Left hindlimb (tissue), 1 donor: ENCODE measurements around the gene CCDC91.
A peak's percentile ranks its signal among the peaks of the same experiment; 100 is the strongest.

Experiments used
- DNase-seq: peaks from one replicate; pipeline ENCODE4 v3.0.0-alpha.2; 2018

CCDC91 gene, protein sequence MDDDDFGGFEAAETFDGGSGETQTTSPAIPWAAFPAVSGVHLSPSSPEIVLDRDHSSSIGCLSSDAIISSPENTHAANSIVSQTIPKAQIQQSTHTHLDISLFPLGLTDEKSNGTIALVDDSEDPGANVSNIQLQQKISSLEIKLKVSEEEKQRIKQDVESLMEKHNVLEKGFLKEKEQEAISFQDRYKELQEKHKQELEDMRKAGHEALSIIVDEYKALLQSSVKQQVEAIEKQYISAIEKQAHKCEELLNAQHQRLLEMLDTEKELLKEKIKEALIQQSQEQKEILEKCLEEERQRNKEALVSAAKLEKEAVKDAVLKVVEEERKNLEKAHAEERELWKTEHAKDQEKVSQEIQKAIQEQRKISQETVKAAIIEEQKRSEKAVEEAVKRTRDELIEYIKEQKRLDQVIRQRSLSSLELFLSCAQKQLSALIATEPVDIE

DNA sequence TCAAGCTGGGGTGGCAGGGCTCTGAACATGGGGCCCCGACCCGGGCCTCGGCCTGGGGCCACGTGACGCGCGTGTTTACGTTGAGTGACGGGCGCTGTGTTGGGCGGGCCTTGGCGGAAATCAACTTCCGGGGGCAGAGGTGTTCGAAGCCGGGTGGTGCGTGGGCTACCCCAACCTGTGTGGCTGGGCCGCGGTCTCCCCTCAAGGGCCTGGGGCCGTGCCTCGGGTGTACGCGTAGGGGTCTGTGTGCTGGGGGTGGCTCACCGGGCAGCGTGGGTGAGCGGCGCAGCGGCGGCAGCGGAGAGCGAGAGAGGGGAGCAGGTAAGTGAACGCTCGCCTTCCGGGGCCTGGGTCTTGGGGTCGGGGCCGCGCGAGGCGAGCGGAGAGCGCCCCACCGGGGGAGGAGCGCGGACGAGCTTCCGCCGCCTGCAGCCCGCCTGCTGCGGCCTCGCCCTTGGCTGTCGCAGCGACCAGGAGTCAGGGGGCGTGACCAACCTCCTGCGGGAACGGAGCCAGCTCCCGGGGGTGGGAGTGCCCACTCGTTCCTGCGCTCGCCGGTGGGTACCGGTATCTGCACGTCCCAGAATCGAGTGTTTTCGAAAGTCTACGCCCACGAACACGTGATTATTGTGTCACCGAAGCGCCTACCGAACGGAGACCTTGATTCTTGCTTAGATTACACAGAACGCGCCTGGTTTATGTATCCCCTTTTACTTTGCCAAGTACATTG, at the start of gene CCDC91:
Gene CCDC91, plus strand, starts transcription at position 136 of the 730 bp plus-strand sequence. CDS start 66,760 bp downstream, outside the sequence.
- peak; percentile 93 for DNase-seq

DNA sequence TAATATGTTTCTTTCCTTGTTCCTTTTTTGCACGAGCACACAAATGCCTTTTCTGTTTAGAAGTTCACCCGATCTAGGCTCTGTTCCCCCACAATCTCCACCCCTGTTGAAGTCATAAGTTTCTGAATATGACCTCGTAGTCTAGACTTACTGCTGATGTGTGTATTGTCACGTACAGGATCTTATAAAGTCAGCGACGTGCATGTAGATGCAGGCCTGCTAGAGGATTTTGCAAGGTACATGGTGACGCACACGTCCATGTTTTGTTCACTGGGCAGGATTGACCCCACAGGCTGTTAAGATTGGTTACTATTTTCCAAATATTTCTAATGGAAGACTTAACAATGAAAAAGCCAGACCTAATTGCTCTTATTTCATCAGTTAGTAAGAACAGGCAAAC, 46.2 kb upstream of the CCDC91 start:
- DNase-seq = no peak

DNA sequence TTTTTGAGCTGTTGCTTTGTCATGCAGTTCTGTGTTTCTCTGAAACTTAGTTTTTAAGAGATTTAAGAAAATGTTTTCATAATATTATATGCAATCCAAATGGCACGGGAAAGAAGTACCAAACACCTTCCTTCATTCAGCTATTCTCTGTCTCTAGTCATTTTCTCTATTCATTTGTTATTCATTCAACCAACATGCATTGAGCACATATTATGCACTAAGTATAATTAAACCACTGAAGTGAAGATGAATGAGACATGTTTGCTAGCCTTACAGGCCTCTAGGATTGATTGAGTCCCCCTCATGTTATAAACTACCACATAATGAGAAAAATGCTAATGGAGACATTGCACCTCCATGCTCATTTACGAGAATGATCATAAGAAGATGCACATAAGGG, 45.7 kb upstream of the CCDC91 start:
- no peak for DNase-seq

DNA sequence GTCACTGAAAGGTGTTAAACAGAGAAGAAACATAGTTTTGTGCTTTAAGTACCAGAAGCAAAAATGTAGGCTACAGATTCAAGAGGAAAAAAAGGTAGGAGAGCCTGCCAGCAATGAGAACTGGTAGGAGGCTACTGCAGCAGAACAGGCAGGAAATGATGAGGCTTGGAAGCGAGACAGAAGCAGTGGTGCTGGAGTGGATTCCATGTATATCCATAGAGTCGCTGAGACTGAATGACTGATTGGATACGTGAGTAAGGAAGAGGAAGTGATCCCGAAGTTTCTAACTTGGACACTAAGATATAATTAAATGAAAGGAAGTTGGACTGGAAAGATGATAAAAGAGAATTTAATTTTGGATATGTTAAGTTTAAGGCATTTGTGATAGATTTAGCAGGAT, 45.0 kb upstream of the CCDC91 start:
- no peak for DNase-seq

DNA sequence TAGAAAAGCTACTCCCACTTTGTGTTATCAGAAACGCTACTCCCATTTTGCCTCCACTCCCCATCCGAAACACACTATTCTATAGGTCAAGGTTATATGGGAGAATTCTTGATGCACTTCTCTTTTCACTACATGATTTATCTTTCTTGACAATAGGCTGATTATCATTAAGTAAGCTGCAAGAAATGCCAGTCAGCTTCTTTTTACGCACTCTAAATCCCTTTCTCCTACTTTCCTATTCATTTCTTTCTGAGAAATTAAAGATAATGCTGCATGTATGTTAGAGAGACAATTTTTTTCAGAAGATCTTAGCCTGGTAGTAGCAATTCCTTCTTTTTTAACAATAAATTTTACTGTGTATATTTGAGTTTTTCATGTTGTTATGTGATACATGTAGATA, 41.0 kb upstream of the CCDC91 start:
- DNase-seq = no peak

DNA sequence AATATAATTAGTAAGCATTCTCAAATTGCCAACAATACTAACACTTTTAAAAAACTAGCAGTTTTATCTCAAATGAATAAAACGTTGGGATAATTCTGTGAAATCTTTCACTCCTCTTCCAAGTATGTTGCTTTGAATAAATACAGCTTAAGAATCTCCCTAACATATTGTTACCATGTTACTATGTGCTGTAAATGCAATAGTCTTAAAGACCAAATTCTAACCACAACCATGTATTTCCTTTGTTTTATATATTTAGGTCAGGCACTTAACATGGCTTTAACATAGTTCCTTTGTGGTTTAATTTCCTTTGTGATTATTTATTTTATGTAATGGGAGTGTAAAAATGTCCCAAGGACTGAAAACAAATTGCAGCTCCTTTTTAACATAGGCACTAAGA, 33.9 kb upstream of the CCDC91 start:
- DNase-seq = no peak

DNA sequence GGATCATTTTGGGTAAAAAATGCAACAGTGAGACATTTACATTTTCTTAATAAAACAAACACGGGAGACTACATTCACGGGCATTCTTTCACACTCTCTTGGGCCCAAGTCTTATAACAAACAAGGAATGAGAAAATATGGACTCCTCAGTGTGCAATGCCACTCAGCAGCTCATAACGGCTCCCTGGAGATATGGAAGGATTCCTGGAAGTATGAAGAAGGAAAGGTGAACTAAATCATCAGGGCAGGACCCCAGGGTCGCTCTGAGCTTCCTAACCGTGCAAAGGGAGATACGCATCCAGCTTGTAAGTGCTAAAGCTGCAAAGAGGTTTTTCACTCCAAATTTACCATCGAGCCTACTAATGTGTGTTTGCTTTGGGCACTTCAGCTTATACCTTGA, 33.5 kb upstream of the CCDC91 start:
- no peak for DNase-seq

DNA sequence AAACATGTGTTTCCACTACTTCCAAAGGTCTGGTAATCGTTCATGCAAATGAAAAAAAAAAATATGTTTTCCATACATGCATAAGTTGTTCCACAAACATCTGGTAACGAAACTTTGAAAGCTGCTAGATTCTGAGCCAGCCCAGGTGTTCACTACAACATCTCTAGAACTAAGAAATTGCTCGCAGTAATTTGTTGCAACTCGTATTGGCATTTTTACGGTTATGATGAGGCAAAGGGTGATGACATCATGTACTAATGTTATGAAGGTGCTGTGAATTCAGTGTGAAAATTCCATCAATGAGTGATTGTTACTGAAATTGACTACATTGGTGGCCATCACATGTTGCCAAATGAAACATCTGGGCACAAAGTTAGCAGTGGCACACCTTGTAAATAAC, 31.9 kb upstream of the CCDC91 start:
- no peak for DNase-seq

DNA sequence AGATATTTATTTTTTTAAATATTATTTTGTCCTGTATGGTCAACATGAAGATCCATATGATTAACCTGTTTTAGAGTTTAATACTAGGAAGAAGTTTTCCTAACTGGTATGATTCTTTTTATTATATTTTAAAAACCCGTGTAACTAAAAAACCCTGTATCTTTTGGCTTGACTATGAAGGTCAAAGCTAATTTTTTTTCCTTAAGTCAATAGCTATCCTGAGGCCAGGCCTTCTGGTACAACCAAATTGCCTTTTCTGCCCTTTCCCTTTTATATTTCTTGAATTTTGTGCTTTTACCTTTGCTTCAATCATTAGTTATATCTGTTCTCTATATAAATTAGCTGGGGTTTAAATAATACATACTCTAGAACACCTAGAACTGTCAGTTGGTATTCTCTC, 30.6 kb upstream of the CCDC91 start:
- DNase-seq = no peak

DNA sequence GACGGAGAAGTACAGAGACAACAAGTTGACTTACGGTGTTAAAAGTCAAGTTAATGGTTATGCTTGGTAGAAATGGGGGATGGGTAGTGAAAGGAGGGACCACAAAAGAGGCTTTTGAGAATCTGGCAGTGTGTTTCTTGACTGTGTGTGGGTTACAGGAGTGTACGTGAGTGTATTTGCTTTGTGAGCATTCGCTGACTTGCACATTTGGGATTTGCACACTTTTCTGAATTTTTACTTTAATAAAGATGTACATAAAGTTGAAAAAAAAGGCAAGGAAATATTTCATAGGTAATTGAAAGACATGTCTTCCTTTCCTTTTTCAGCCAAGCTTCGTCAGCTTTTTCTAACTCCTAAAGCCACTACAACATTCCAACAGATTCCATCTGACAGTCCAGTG, 28.6 kb upstream of the CCDC91 start:
- no peak for DNase-seq

DNA sequence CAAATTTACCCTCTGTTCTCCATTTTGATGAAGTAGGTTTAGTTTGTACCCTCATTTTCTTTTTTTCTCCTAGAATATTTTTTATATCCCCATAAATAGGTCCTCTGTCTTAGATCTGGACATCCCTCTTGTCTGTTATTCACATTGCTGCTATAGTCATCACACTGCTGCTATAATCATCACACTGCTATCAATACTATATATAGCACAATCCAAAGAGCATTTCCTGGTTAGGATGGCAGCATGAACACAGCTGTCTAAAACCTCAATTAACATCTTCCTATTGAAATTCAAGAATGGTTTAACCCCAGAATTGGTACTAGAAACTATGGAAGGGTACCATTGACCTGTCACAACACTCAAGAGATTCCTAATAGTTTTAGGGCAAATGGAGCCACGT, 27.6 kb upstream of the CCDC91 start:
- DNase-seq = no peak

DNA sequence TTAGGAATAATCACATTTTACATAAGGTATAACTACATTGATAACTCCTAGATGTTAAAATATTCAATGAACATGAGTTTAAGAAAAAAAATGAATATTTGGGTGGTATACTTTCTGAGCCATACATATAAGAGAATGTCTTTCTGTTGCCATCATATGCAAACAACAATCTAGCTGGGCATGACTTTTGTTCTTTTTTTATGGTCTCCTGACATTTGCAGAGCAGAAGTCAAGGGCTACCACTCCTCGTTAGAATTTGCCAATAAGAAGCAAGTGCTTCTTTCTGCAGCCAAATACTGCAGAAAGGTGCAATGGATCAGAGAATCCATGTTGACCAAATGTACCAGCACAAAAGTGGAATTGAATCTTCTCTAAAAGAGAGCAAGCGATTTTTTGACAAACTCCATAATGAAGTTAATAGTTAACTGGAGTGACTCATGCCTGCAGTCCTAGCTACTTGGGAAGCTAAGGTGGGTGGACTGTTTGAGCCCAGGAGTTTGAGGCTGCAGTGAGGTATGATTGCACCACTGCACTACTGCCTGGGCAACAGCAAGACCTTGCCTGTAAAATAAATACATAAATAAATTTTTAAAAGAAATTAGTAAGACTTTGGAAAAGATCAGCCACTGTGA, 25.5 kb upstream of the CCDC91 start:
- no peak for DNase-seq

DNA sequence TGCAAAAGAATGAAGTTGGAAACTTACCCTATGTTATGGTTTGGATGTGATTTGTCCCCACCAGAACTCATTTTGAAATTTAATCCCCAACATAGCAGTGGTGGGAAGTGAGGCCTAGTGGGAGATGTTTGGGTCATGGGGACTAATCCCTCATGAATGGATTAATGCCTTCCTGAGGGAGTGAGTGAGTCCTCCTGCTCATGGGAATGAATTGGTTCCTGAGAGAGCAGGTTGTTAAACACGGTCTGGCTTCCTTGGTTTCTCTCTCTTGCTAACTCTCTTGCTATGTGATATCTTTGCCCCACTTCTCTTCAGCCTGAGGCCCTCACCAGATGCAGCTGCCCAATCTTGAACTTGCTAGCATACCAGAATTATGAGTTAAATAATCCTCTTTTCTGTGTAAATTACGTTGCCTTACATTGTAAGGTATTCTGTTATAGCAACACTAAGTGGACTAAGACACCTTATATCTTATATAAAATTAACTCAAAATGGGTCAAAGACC, 22.2 kb upstream of the CCDC91 start:
- DNase-seq = no peak

DNA sequence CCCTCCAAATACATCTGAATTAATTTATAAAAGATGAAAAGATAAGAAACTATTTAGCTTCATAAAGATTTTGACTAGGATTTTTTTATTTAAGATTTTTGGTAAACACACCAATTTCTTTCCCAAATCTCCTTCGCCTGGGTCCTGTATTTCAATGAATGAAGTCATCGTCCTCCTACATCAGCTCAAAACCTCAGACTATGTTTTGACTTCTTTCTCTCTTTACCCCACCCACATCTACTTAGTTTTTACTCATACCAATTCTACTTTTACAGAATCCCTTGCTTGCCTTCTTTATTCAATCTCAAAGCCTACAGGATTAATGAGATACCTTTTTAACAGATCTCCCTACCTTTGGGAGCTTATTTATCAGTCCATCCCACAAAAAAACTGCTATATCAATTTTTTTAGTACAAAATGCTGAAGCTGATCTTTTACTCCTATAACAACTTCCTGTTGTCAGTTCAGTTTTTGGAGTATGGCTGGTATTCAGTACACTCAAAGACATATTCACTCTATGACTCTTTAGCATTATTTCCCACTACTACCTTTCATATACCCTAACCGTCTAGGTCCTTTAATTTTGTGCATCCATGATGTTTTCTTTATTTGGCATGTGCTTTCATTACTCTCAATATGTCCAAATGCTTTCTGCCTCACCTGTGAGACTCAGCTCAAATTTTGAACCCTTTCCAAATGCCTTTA, 18.7 kb upstream of the CCDC91 start:
- DNase-seq = no peak

DNA sequence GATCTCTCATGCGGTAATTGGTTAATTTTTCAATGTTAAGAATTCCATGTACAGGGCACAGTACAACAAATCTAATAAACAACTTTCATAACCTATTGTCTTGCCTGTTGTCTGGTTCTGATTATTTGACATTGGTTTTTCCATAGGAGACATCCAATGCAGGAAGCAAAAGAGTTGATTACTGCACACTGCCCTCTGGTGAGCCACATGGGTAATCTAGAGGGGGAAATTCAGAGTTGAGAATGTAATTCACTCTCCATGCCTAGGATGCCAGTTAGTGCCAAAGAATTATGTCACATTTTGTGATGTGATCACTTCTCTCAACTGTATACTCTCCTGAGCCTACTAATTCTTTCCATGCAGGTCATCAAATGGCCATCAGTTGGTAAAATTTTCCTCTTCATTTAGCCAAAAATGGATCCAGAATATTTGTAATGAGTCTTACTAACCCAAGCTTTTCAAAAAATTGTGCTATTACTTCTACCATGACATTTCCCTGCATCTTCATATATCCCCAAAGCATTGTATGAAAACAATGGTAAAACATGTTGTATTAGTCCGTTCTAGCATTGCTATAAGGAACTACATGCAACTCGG, 17.7 kb upstream of the CCDC91 start:
- DNase-seq = no peak

DNA sequence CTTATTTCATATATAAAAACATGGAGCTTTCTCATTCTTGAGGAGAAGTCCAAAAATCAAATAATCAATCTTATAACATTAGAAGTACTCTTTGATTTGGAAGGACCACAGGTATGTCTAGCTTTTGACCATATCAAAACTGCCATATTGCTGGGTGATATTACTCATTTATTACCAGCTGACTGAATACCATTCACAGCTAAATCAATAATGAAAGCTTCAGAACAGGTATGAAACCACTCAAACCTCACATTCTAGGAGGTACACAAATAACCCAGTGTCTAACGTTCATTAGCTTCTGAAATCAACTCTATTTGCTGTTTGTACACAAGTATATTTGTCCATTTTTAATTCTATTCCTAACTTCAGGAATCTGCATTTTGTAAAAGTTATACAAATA, 16.8 kb upstream of the CCDC91 start:
- no peak for DNase-seq

DNA sequence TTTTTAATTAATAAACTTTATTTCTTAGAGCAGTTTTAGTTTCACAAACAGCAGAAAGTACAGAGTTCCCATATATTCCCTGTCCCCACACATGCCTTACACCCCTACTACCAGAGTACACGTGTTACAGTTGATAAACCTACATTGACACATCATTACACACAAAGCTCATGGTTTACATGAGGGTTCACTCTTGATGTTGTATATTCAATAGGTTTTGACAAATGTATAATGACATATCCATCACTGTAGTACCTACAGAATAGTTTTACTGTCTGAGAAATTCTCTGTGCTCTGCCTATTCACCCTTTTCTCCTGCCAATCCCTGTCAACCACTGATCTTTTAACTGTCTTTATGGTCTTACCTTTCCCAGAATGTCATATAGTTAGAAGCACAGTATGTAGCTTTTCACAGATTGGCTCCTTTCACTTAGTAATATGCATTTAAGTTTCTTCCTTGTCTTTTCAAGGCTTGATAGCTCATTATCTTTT, 15.1 kb upstream of the CCDC91 start:
- DNase-seq = no peak

DNA sequence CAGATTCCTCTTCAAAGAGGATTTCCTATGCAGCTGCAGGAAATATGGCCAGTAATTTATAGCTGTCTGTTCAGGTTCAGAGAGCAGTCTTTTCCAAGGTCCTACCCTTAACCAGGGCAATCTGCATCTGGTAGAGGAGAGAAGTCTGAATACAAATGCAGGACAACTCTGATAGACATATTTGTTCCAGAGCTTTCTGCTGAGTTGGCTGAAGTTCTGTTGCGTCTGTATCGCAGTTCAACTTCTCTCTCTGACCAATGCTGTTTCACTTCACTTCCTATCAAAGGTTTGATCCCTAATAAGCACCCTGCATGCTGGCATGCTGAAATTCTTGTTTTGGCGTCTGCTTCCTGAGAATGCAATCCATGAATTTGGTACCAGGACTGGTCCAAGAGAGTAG, 14.0 kb upstream of the CCDC91 start:
- DNase-seq = no peak

DNA sequence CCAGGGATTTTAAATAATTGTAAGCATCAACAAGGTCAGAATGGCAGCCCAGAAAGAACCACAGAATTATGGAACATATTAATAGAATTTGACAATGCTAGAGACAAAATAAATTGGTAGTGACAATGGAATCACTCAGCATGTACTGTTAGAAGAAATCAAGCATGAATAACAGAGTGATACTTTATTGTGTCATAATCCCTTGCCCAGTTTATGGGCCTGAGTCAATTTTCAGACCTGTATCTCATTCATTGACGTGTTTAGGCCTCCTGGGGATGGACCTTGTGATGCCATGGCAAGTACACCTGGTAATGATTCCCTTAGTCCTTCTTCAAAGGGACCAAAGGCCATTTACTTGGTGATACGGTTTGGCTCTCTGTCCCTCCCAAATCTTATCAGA, 12.8 kb upstream of the CCDC91 start:
- DNase-seq = no peak

DNA sequence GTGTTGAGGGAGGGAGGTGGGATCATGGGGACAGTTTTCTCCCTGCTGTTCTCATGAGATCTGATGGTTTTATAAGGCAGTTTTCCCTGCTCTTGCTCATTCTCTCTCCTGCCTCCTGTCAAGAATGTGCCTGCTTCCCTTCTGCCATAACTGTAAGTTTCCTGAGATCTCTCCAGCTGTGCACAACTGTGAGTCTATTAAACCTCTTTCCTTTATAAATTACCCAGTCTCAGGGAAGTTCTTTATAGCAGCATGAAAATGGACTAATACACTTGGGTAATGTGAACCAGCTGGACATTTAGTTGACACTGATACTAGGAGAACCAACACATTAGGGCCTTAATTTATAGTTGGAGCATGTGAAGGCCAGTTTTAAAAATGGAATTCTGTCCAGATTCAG, 12.4 kb upstream of the CCDC91 start:
- no peak for DNase-seq

DNA sequence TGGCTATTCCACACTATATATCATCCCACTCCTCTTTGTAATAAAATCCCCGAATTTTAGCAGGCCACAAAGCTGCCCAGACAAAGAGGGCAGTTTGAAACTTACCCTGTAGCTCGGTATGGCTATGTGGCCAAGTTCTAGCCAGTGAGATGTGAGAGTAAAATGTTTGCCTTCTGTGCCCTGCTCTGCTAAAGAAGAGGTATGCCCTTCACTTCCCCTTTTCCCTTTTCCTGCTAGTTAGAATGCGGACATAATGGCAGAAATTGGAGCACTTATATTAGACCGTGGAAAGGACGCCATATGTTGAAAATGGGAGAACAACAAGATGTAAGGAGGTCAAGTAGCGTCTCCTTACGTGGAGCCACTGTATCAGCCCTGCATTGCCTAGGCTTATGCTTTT, 11.5 kb upstream of the CCDC91 start:
- DNase-seq = no peak

DNA sequence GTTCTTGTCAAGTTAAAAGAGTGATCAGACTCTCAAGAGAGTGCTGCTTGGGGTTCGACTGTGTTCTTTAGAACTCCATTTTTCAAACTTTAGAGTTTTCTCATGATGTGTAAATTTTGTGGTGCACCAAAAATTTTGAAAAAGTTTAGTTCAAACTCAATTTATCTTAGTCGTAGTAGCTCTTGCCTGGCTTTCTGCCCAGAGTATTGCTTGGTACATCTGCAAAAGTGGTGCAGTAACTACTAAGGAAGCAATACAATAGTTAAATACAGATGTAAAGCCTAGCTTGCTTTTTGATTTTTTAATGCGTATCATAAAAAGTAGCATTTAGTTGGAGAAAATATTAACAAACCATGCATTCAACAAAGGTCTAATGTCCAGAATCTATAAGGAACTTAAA, 9.5 kb upstream of the CCDC91 start:
- DNase-seq = no peak

DNA sequence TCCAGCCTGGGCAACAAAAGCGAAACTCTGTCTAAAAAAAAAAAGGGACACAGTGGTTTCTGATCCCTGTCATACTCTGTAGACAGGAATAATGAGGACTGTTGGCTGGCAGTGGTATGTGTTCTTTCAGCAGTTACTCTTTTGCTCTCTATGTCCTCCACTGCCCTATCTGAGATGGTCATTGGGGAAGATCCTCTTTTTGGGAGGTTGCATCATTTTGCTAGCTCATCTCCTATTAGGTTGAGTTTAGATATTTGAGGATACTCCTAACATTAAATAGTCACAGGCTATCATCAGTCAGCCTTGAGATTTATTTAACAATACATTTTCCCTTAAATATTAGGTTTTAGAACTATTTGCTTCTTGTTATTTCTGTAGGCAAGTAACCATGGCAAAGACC, 5.9 kb upstream of the CCDC91 start:
- no peak for DNase-seq
